Cardiac fibroblast (primary cell): ENCODE measurements around the gene COLGALT1.
"Not testable (repeated sequence)": the region's sequence is repeated elsewhere in the genome, so short reads cannot be mapped to it uniquely, and the experiment has no call there.

ENCODE experiments used
- DNase-seq, 2 donors: peaks; one replicate each; pipeline versions ENCODE4 v3.0.0 to v3.0.0-alpha.2; 2010; ENCODE audit warnings: low read depth in 2 of 2
- H3K4me3 ChIP-seq, 2 donors: replicated peaks in 1 of 2; 1 replicate in 1 of 2; 2 replicates in 1 of 2; pipeline ENCODE4 v1.5.1; 2011; ENCODE audit warnings: low read depth in 2 of 2, low read length in 2 of 2, mild to moderate bottlenecking in 2 of 2, moderate library complexity in 1 of 2
- CTCF ChIP-seq: IDR thresholded peaks from one replicate; pipeline ENCODE4 v1.5.1; 2011; ENCODE audit warnings: low read depth, mild to moderate bottlenecking, low read length, inconsistent platforms

Gene COLGALT1

GRCh38 chr19:17557466-17557865 is 2.0 kb downstream of the COLGALT1 start:
- no peak for DNase-seq
- H3K4me3 ChIP-seq: peak overlapping the region in 1 of 2 donors; percentile 94
- TF ChIP-seq CTCF: no peak

GRCh38 chr19:17560205-17560595 is 4.8 kb downstream of the COLGALT1 start:
- H3K4me3 ChIP-seq: no peak overlapping the region
- peak; percentile 98 to 99 for DNase-seq
- TF ChIP-seq CTCF: no peak

- DNase-seq: no peak
- no peak overlapping the region for H3K4me3 ChIP-seq
- TF ChIP-seq CTCF: no peak
These were observed 6.6 kb downstream of the COLGALT1 start for GRCh38 chr19:17562097-17562496.

- no peak overlapping the region for H3K4me3 ChIP-seq
- DNase-seq: no peak
- no peak for TF ChIP-seq CTCF
These were observed 7.1 kb downstream of the COLGALT1 start for GRCh38 chr19:17562561-17562960.

- DNase-seq: no peak
- TF ChIP-seq CTCF: no peak
- H3K4me3 ChIP-seq: no peak overlapping the region
These were observed 9.3 kb downstream of the COLGALT1 start for GRCh38 chr19:17564781-17565180.

GRCh38 chr19:17565611-17566010 is 10.2 kb downstream of the COLGALT1 start:
- DNase-seq: no peak
- H3K4me3 ChIP-seq: no peak overlapping the region
- no peak for TF ChIP-seq CTCF

GRCh38 chr19:17567940-17568339 is 12.5 kb downstream of the COLGALT1 start:
- DNase-seq: no peak
- no peak for TF ChIP-seq CTCF
- no peak overlapping the region for H3K4me3 ChIP-seq

GRCh38 chr19:17570291-17570690 is 14.8 kb downstream of the COLGALT1 start:
- DNase-seq: not testable (repeated sequence)

More at GRCh38 chr19:17570291-17570690, 14.8 kb downstream of the COLGALT1 start:
- H3K4me3 ChIP-seq: not testable (repeated sequence)
